ENCODE data around the gene EML4.
"Not testable (repeated sequence)": the region's sequence is repeated elsewhere in the genome, so short reads cannot be mapped to it uniquely, and the experiment has no call there.

The EML4 gene

GRCh38 chr2:42172020-42172419, 2.9 kb downstream of the EML4 start:
- no peak for DNase-seq

- DNase-seq: no peak
Measured at GRCh38 chr2:42172566-42172965, 3.4 kb downstream of the EML4 start.

- not testable (repeated sequence) for DNase-seq
Measured at GRCh38 chr2:42173467-42173866, 4.3 kb downstream of the EML4 start.

GRCh38 chr2:42176992-42177738, 8.0 kb downstream of the EML4 start:
- no peak for DNase-seq

GRCh38 chr2:42178335-42178734, 9.2 kb downstream of the EML4 start:
- DNase-seq: no peak

- no peak for DNase-seq
Measured at GRCh38 chr2:42180300-42180699, 11.1 kb downstream of the EML4 start.

GRCh38 chr2:42182654-42183308, 13.6 kb downstream of the EML4 start:
- no peak for DNase-seq

GRCh38 chr2:42183775-42184174, 14.6 kb downstream of the EML4 start:
- DNase-seq: no peak

- no peak for DNase-seq
Measured at GRCh38 chr2:42184346-42184745, 15.2 kb downstream of the EML4 start.

GRCh38 chr2:42185220-42185921, 16.2 kb downstream of the EML4 start:
- no peak for DNase-seq

- DNase-seq: no peak
Measured at GRCh38 chr2:42186366-42186765, 17.2 kb downstream of the EML4 start.

GRCh38 chr2:42186945-42187632, 17.9 kb downstream of the EML4 start:
- DNase-seq: no peak

- DNase-seq: no peak
Measured at GRCh38 chr2:42187886-42188285, 18.7 kb downstream of the EML4 start.

- no peak for DNase-seq
Measured at GRCh38 chr2:42189235-42189566, 20.0 kb downstream of the EML4 start.

- no peak for DNase-seq
Measured at GRCh38 chr2:42190191-42190590, 21.0 kb downstream of the EML4 start.

- DNase-seq: no peak
Measured at GRCh38 chr2:42191285-42192009, 22.3 kb downstream of the EML4 start.

- DNase-seq: no peak
Measured at GRCh38 chr2:42192010-42192373, 22.8 kb downstream of the EML4 start.

- no peak for DNase-seq
Measured at GRCh38 chr2:42192652-42193566, 23.8 kb downstream of the EML4 start.

GRCh38 chr2:42193722-42194187, 24.6 kb downstream of the EML4 start:
- no peak for DNase-seq

- no peak for DNase-seq
Measured at GRCh38 chr2:42194428-42194827, 25.3 kb downstream of the EML4 start.

GRCh38 chr2:42195559-42195958, 26.4 kb downstream of the EML4 start:
- no peak for DNase-seq

- DNase-seq: no peak
Measured at GRCh38 chr2:42196070-42196402, 26.9 kb downstream of the EML4 start.
